Keratinocyte (primary cell): ENCODE data around the gene URM1. TPM values are rescaled to one million over a fixed set of nuclear protein-coding genes. Genes with fewer than 3 reads are reported as not detected.
"Not testable (repeated sequence)": the region's sequence is repeated elsewhere in the genome, so short reads cannot be mapped to it uniquely, and the experiment has no call there.

Experiments used
- DNase-seq: peaks from one replicate; pipeline ENCODE4 v3.0.0-alpha.2; 2011; ENCODE audit warnings: low read depth, missing footprints, low spot score
- FAIRE-seq: peaks from 2 replicates; lab custom pipeline; 2011; peaks lifted over from hg19 to GRCh38; lab: Jason Lieb, UNC
- H2AFZ ChIP-seq: 2 replicates; pipeline ENCODE4 v1.6.0; 2012; ENCODE audit warnings: low read length, control low read depth, inconsistent platforms; ENCODE audit not compliant: control insufficient read depth
- H3K27ac ChIP-seq: 2 replicates; pipeline ENCODE4 v1.5.1; 2011; ENCODE audit warnings: low read length; ENCODE audit not compliant: control insufficient read depth, insufficient read depth
- H3K27me3 ChIP-seq: 3 replicates; pipeline ENCODE4 v1.6.0; 2011; ENCODE audit warnings: low read length; ENCODE audit not compliant: control insufficient read depth, insufficient read depth; ENCODE audit errors: extremely low read depth
- H3K36me3 ChIP-seq, 2 experiments: 2 replicates in 1 of 2; 3 replicates in 1 of 2; pipeline ENCODE4 v1.5.1; 2011; ENCODE audit warnings: low read length in 2 of 2, mild to moderate bottlenecking in 1 of 2; ENCODE audit not compliant: control insufficient read depth in 2 of 2, insufficient read depth in 2 of 2; ENCODE audit errors: extremely low read depth in 1 of 2
- H3K4me1 ChIP-seq: 3 replicates; pipeline ENCODE4 v1.5.1; 2011; ENCODE audit warnings: low read length; ENCODE audit not compliant: control insufficient read depth, insufficient read depth; ENCODE audit errors: extremely low read depth
- H3K4me2 ChIP-seq: 3 replicates; pipeline ENCODE4 v1.6.0; 2011; ENCODE audit warnings: low read depth, low read length; ENCODE audit not compliant: control insufficient read depth, insufficient read depth; ENCODE audit errors: extremely low read depth
- H3K4me3 ChIP-seq, 3 experiments: fragments of 200-600 bp in 1 of 3; sonication (generic) in 1 of 3; 2 replicates in 2 of 3; 3 replicates in 1 of 3; pipeline ENCODE4 v1.5.1; 2011 to 2016; ENCODE audit warnings: low read length in 3 of 3, mild to moderate bottlenecking in 3 of 3, control low read depth in 2 of 3, inconsistent platforms in 1 of 3, low read depth in 1 of 3, mixed read lengths in 1 of 3, mixed run types in 1 of 3, moderate library complexity in 1 of 3; ENCODE audit not compliant: control insufficient read depth in 2 of 3, insufficient read depth in 2 of 3; ENCODE audit errors: extremely low read depth in 1 of 3
- H3K79me2 ChIP-seq: 2 replicates; pipeline ENCODE4 v1.6.0; 2012; ENCODE audit warnings: low read length; ENCODE audit not compliant: control insufficient read depth, insufficient read depth
- H3K9ac ChIP-seq: 3 replicates; pipeline ENCODE4 v1.6.0; 2011; ENCODE audit warnings: low read length; ENCODE audit not compliant: control insufficient read depth, insufficient read depth; ENCODE audit errors: extremely low read depth
- H3K9me1 ChIP-seq: 3 replicates; pipeline ENCODE4 v1.6.0; 2011; ENCODE audit warnings: low read length; ENCODE audit not compliant: control insufficient read depth, insufficient read depth; ENCODE audit errors: extremely low read depth
- H3K9me3 ChIP-seq: 2 replicates; pipeline ENCODE4 v1.5.1; 2012; ENCODE audit warnings: low read depth, low read length; ENCODE audit not compliant: control insufficient read depth
- H4K20me1 ChIP-seq: 3 replicates; pipeline ENCODE4 v1.6.0; 2011; ENCODE audit warnings: low read length; ENCODE audit not compliant: control insufficient read depth, insufficient read depth; ENCODE audit errors: extremely low read depth
- EZH2 ChIP-seq: IDR thresholded peaks from one replicate; pipeline ENCODE4 v1.6.1; 2012; ENCODE audit warnings: inconsistent platforms, mild to moderate bottlenecking, low read length, moderate library complexity
- dilution Hi-C: fragments of 300-500 bp; cut with MboI; formaldehyde crosslinking; loops from one replicate; pipeline ENCODE4 v1.7.0; 2020; ENCODE audit warnings: low sequenced_read_pairs; ENCODE audit not compliant: extremely low pct_ligation_motif_present
- polyA plus RNA-seq, 5 experiments: library from polyadenylated mRNA; depleted of rRNA in 3 of 5; stranded (reverse) in 3 of 5; stranded (forward) in 1 of 5; unstranded in 1 of 5; fragments of >200 nt; gene quantifications; 1 replicate in 1 of 5; 2 replicates in 3 of 5; 3 replicates in 1 of 5; pipeline versions ENCODE4 v1.2.1 to v1.2.3, GENCODE V29; 2011 to 2012; ENCODE audit warnings: missing spikeins in 2 of 5, low read depth in 1 of 5, low replicate concordance in 1 of 5
- TF ChIP-seq, protein P1 (sequence below), 3 experiments: IDR thresholded peaks in 1 of 3; conservative IDR thresholded peaks in 1 of 3; optimal IDR thresholded peaks in 1 of 3; 2 replicates in 2 of 3; 3 replicates in 1 of 3; pipeline versions ENCODE3 to v1.5.1; 2011; ENCODE audit warnings: low read length in 3 of 3, mild to moderate bottlenecking in 3 of 3, moderate library complexity in 2 of 3, control low read depth in 1 of 3, inconsistent platforms in 1 of 3; ENCODE audit not compliant: insufficient read depth in 2 of 3; ENCODE audit errors: extremely low read depth in 1 of 3

Gene URM1
- polyA plus RNA-seq, 1 donor (not counting 4 experiments of a cell fraction or from before 2014, with no cell fraction given) = 29.1 TPM

DNA sequence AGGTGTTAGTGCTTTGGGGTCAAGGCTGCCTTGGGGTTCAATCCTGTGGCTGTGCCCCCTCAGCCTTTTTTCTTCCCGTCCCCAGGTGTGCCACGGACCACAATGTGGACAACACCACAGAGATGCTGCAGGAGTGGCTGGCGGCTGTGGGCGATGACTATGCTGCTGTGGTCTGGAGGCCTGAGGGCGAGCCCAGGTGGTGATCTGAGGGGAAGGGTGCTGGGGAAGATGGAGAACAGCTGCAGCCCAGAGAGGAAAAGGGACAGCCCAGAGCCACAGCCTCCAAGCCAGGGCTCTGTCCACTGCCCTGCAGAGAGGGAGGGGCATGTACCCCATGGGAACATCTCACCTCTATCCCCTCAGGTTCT is 51.6 kb downstream of the URM1 start:
- Histone ChIP-seq H3K4me3 (no peak overlapping the region), H3K27ac (no peak overlapping the region), H3K36me3 (peaks cover 0 to 4% of the 10 kb centered on the region in 2 experiments), H3K79me2 (no peaks in the 10 kb centered on the region), H3K4me1 (peaks cover 33% of the 10 kb centered on the region), H3K4me2 (peak overlapping the region; percentile 3), H2AFZ (no peak overlapping the region), H3K9me3 (no peaks in the 10 kb centered on the region), H3K9ac (no peak overlapping the region), H3K27me3 (no peaks in the 10 kb centered on the region), H4K20me1 (no peaks in the 10 kb centered on the region), H3K9me1 (no peaks in the 10 kb centered on the region)
- no peak for FAIRE-seq
- no peak for DNase-seq
- dilution Hi-C loops = no loop called here
- no peak for TF ChIP-seq EZH2
- TF ChIP-seq, protein P1, sequence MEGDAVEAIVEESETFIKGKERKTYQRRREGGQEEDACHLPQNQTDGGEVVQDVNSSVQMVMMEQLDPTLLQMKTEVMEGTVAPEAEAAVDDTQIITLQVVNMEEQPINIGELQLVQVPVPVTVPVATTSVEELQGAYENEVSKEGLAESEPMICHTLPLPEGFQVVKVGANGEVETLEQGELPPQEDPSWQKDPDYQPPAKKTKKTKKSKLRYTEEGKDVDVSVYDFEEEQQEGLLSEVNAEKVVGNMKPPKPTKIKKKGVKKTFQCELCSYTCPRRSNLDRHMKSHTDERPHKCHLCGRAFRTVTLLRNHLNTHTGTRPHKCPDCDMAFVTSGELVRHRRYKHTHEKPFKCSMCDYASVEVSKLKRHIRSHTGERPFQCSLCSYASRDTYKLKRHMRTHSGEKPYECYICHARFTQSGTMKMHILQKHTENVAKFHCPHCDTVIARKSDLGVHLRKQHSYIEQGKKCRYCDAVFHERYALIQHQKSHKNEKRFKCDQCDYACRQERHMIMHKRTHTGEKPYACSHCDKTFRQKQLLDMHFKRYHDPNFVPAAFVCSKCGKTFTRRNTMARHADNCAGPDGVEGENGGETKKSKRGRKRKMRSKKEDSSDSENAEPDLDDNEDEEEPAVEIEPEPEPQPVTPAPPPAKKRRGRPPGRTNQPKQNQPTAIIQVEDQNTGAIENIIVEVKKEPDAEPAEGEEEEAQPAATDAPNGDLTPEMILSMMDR (optimal IDR thresholded peaks at IDR 0.05 in 1 of 3, IDR thresholded peaks at IDR 0.05 in 1 of 3, conservative IDR thresholded peaks at IDR 0.05 in 1 of 3; ENCODE audit: extremely low read depth in 1 of 3, insufficient read depth in 2 of 3, low read length in 3 of 3) = no peak

DNA sequence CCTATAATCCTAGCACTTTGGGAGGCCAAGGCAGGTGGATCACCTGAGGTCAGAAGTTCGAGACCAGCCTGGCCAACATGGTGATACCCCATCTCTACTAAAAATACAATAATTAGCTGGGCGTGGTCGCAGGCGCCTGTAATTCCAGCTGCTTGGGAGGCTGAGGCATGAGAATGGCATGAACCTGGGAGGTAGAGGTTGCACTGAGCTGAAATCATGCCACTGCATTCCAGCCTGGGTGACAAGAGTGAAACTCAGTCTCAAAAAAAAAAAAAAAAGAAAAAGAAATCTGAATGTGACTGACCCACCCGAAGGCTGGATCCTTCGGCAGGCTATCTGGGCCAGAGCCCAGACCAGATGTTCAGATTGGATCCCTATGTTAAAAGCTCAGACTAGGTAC is 52.2 kb downstream of the URM1 start:
- H4K20me1 ChIP-seq, H2AFZ ChIP-seq, DNase-seq, H3K36me3 ChIP-seq, H3K9me1 ChIP-seq, H3K79me2 ChIP-seq, H3K9ac ChIP-seq, FAIRE-seq, dilution Hi-C loops, H3K27ac ChIP-seq, H3K27me3 ChIP-seq, H3K4me3 ChIP-seq, H3K9me3 ChIP-seq: not testable (repeated sequence)
- peaks cover 33% of the 10 kb centered on the region for H3K4me1 ChIP-seq
- H3K4me2 ChIP-seq = peak overlapping the region; percentile 35

DNA sequence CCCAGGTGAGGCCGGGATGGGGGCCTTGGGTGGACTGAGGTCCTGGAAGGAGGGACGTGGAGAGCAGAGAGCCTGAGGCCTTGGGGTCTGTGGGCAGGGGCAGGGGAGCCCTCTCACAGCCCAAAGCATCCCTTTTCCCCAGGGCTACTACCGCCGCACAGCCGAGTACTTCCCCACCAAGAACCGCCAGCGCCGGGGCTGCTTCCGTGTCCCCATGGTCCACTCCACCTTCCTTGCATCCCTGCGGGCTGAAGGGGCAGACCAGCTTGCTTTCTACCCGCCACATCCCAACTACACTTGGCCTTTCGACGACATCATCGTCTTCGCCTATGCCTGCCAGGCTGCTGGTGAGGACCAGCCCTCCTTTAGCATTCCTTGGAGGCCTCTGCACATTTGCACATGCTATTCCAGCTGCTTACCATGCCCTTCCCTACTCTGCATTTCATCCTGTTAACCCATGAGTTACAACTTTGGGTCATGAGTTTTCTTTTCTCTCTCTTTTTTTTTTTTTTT is 53.1 kb downstream of the URM1 start:
- Histone ChIP-seq H2AFZ (no peak overlapping the region), H3K4me2 (no peak overlapping the region), H3K27me3 (no peaks in the 10 kb centered on the region), H3K9me3 (no peaks in the 10 kb centered on the region), H3K9ac (no peak overlapping the region), H3K36me3 (peaks cover 0 to 8% of the 10 kb centered on the region in 2 experiments), H3K4me1 (peaks cover 27% of the 10 kb centered on the region), H3K4me3 (no peak overlapping the region), H4K20me1 (no peaks in the 10 kb centered on the region), H3K79me2 (no peaks in the 10 kb centered on the region), H3K27ac (no peak overlapping the region), H3K9me1 (no peaks in the 10 kb centered on the region)
- no peak for FAIRE-seq
- no peak for DNase-seq
- TF ChIP-seq EZH2 = no peak
- TF ChIP-seq, protein P1 (optimal IDR thresholded peaks at IDR 0.05 in 1 of 3, IDR thresholded peaks at IDR 0.05 in 1 of 3, conservative IDR thresholded peaks at IDR 0.05 in 1 of 3; ENCODE audit: extremely low read depth in 1 of 3, insufficient read depth in 2 of 3, low read length in 3 of 3) = no peak
- dilution Hi-C loops = no loop called here
